Cardiac fibroblast (primary cell): ENCODE results near the gene ITPRIP.

Experiments
- DNase-seq, 2 donors: peaks; one replicate each; pipeline versions ENCODE4 v3.0.0 to v3.0.0-alpha.2; 2010; ENCODE audit warnings: low read depth in 2 of 2
- H3K4me3 ChIP-seq, 2 donors: replicated peaks in 1 of 2; 1 replicate in 1 of 2; 2 replicates in 1 of 2; pipeline ENCODE4 v1.5.1; 2011; ENCODE audit warnings: low read depth in 2 of 2, low read length in 2 of 2, mild to moderate bottlenecking in 2 of 2, moderate library complexity in 1 of 2
- TF ChIP-seq, protein P1 (sequence below): IDR thresholded peaks from one replicate; pipeline ENCODE4 v1.5.1; 2011; ENCODE audit warnings: low read depth, mild to moderate bottlenecking, low read length, inconsistent platforms

The ITPRIP gene

GRCh38 chr10:104344219-104344618 lies 6.0 kb upstream of the ITPRIP start:
- H3K4me3 ChIP-seq = no peak overlapping the region
- no peak for DNase-seq
- TF ChIP-seq, protein P1, sequence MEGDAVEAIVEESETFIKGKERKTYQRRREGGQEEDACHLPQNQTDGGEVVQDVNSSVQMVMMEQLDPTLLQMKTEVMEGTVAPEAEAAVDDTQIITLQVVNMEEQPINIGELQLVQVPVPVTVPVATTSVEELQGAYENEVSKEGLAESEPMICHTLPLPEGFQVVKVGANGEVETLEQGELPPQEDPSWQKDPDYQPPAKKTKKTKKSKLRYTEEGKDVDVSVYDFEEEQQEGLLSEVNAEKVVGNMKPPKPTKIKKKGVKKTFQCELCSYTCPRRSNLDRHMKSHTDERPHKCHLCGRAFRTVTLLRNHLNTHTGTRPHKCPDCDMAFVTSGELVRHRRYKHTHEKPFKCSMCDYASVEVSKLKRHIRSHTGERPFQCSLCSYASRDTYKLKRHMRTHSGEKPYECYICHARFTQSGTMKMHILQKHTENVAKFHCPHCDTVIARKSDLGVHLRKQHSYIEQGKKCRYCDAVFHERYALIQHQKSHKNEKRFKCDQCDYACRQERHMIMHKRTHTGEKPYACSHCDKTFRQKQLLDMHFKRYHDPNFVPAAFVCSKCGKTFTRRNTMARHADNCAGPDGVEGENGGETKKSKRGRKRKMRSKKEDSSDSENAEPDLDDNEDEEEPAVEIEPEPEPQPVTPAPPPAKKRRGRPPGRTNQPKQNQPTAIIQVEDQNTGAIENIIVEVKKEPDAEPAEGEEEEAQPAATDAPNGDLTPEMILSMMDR = no peak

DNA sequence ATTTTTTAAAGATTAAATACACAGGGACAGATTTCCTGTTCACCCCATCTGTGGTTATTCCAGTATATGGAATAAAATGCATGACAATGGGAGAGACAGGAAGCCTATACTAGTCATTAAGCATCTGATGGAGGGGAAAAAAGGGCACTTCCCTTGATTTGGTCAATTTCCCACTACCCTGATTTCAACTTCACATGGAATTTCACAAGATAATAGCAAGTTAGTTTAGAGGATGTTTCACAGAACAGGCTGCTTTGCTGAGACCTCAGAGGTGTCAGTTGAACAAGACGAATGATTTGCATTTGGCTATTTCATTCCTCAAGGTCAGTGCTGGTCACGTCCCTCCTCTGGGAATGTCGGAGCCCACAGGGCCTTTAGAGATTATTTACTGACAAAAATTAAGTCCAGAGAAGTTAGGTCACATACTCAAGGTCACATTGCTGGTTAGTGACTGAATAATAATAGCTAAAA lies 4.7 kb upstream of the ITPRIP start:
- TF ChIP-seq, protein P1 = no peak
- H3K4me3 ChIP-seq = no peak overlapping the region
- peak; percentile 30 to 55 for DNase-seq

DNA sequence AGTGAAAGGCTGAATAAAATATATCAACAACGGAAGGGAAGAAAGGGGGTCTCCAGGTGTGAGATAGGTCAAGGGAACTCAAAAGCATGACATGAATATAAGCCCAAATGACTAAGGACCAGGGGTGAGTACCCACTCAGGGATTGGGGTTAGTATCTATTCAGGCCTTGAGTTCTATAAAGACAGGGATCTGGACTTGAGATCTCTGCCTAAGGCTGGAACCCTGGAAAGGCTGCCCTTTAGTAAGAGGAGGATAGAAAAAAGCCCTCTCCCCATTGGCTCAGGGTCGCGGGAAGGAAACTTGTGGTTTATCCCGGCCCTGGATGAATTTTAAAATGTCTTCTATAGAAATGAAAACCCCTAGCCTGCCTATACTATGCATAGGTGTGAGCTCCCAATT lies 2.4 kb upstream of the ITPRIP start:
- TF ChIP-seq, protein P1 = no peak
- DNase-seq = no peak

DNA sequence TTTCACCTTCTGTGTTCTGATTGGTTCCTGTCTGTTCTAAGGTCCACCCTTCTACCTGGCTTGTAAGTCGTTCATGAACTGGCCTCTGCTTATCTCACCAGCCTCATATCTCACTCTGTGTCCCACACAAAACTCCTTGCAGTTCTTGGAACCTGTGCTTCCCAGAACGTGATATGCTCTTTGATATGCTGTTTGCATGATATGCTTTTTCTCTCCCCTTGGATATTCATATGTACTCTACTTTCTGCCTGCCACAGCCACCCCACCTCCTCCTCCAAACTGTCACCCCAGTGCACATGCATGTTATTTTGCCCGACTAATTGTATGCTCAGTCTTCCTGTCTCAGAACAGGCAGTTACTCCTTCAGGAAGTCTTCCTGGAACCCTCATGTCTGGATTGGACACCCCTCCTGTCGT lies 1.9 kb upstream of the ITPRIP start:
- peak overlapping the region in 1 of 2 donors; percentile 95 for H3K4me3 ChIP-seq
- TF ChIP-seq, protein P1 = no peak
- DNase-seq = no peak

More for the DNA sequence above, 2.4 kb upstream of the ITPRIP start:
- no peak overlapping the region for H3K4me3 ChIP-seq

DNA sequence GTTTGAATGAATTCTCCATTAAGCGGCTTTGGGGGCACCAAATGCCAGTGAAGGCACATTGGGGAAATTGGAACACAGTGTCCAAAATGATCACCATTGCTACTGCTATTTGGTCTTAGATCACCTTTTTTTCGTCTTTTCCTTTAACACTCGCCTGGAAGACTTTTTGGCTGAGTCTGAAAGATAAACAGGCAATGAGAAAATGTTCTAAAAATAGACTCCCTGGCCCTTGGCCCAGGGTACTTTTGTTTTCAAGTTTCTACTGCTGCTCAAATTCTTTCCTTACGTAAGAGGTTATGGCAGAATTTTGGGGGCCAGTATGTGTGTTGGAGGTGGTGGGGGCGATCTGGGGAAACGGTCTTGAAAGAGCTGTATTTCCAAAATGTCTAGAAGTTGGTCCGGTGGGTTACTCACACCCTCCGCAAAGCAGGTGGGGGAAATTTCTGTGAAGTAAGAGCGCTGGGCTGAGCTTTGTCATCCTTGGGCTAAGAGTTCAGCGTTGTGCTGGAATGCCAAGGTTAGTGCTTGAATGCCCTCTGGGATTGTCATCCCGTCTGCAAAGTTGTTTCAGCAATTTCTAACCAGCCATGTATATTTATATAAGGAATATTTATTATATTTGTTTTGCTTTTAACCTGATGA lies 1.3 kb upstream of the ITPRIP start:
- DNase-seq = peak; percentile 85 to 90
- H3K4me3 ChIP-seq = peak overlapping the region; percentile 95 to 98
- TF ChIP-seq, protein P1 = no peak

- H3K4me3 ChIP-seq = peak overlapping the region; percentile 95 to 98
- TF ChIP-seq, protein P1 = no peak
- DNase-seq = peak in 1 of 2 donors; percentile 23
Observed at GRCh38 chr10:104337521-104337984, 712 bp downstream of the ITPRIP start.
